Islet of Langerhans (tissue), 1 donor: ENCODE results near the gene VASP.
"Not testable (repeated sequence)": the region's sequence is repeated elsewhere in the genome, so short reads cannot be mapped to it uniquely, and the experiment has no call there.

ENCODE experiments used
- FAIRE-seq: peaks from one replicate; lab custom pipeline; 2011; peaks lifted over from hg19 to GRCh38; lab: Jason Lieb, UNC

Gene VASP

DNA sequence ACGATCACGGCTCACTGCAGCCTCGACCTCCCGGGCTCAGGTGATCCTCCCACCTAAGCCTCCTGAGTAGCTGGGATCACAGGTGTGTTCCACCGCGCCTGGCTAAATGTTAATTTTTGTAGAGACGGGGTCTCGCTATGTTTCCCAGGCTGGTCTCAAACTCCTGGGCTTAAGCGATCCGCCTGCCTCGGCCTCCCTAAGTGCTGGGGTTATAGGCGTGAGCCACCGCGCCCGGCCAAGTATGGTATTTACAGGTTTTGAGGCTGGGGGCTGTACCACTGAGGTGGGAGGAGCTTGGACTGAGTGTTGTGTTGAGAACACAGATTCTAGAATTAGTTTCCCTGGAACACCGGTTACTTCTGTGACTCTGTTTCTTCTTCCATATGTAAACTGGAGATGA is 9.5 kb upstream of the VASP start:
- no peak for FAIRE-seq

DNA sequence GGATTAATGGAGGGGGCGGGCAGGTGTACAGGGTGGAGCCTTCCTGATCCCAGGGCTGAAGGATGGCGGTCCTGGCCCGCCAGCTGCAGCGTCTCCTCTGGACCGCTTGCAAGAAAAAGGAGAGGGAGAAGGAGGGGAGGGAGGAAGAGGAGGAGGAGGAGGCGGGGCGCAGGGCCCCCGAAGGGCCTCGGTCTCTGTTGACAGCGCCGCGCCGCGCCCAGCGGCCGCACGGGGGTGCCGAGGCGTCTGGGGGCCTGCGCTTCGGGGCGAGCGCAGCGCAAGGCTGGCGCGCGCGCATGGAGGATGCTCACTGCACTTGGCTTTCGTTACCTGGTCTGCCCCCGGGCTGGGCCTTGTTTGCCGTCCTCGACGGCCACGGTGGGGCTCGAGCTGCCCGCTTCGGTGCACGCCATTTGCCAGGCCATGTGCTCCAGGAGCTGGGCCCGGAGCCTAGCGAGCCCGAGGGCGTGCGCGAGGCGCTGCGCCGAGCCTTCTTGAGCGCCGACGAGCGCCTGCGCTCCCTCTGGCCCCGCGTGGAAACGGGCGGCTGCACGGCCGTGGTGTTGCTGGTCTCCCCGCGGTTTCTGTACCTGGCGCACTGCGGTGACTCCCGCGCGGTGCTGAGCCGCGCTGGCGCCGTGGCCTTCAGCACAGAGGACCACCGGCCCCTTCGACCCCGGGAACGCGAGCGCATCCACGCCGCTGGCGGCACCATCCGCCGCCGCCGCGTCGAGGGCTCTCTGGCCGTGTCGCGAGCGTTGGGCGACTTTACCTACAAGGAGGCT is 8.7 kb upstream of the VASP start, which contains the start of gene PPM1N:
Gene PPM1N (plus strand): TSS at position 33 of the 785 bp plus-strand sequence. CDS start 30 bp downstream, at position 63.
- no peak for FAIRE-seq

DNA sequence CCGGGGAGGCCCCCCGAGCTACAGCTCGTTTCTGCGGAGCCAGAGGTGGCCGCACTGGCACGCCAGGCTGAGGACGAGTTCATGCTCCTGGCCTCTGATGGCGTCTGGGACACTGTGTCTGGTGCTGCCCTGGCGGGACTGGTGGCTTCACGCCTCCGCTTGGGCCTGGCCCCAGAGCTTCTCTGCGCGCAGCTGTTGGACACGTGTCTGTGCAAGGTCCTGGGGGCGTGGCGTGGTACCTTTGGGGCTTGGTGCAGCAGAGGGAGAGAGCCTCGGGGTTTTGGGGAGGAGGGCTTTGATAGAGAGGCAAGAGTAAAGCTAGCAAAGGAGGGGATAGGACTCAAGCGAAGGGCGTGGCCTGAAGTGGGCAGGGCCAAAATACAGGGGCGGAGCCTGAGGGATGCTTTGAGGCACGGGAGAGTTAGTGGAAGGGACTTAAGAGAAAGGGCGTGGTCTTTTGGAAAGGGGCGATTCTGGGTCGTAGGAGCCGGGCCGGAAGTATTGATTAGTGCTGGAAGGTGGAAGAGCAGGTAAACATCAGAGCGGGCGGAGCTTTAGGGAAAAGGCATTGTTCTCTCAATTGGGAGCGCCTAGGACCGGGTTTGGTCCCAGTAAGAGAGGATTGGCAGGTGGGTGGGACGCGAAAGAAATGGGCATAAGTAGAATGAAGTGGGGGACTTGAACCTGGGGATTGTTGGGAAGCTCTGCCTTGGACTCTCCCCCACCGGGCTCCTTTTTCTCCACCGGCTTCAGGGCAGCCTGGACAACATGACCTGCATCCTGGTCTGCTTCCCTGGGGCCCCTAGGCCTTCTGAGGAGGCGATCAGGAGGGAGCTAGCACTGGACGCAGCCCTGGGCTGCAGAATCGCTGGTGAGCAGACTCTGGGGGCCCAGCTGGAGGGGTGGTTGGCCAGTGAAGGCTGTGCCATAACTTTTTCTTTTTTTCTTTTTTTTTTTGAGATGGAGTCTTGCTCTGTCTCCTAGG is 7.8 kb upstream of the VASP start:
- FAIRE-seq, result no peak

DNA sequence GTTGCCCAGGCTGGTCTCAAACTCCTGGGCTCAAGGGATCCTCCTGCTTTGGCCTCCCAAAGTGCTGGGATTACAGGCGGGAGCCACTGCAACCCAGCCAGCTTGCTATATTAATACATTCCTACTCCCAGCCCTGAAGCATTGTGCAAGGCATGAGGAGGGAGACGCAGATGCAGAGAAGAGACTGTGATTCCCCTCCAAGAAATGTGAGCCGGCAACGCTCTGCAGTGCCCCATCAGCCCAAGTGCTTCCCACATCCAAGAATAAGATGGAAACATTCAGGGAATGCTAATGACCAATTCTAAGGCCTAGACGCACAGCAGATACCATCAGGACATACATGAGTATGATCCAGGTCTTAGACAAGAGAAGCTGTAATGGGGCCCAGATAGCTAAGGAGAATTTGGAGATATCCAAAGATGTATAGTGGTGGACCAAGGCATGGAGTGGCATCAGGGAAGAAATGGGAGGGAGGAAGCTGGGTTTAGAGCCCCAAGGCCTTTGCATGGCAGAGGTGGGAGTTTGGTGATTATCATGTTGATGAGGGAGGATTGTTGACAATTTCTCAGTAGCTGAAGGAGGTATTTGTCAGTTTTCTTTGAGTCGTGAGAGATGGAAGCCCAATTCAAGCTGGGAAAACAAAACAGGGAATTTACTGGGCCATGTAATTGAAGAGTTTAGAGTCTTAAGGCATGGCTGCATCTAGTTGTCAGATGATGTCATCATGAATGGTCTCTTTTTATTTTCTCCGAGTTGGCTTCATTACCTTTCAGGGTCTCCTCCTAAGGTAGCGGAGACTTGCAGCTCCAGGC is 6.2 kb upstream of the VASP start:
- no peak for FAIRE-seq

DNA sequence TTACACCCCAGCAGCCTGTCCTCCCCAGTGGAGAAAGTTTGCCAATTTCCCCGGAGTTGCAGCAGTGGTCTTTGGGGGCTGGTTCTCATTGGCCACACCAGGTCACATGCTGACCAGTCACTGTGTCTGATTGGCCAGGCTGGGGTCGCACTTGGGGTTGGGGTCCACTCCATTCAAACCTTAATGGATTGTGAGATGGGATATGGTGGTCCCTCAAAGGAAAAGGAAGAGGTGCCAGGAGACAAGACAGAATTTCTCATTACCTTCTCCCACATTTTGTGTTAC is 5.6 kb upstream of the VASP start:
- no peak for FAIRE-seq

DNA sequence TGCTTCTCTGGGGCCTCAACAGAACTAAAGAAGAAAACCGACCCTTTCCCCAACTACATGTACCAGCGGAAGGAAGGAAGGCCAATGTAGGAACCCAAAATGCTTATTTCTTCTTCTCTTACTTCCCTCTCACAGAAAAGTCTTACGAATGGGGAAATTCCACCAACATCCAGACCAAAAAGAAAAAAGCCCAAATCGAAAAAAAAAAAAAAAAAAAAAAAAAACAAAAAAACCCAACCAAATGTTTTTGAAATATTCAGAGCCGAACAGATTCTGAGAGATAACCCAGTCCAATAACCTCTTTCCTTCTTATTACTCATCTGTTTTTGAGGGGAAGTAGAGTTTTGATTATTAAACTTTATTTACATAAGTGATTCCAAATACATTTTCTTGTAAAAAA is 5.2 kb upstream of the VASP start:
- FAIRE-seq, result no peak

DNA sequence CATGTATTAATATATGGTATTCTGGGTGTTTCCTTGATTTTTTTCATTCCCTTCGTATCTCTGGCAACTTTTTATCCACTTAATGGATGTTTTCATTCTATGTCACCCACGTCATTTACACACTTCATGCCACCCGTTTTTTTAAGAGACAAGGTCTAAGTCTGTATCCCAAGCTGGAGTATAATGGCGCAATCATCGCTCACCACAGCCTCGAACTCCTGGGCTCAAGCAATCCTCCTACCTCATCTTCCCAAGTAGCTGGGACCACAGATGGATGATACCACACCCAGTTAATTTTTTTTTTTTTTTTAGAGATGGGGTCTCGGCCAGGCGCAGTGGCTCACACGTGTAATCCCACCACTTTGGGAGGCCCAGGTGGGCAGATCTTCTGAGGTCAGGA is 3.4 kb upstream of the VASP start:
- no peak for FAIRE-seq

DNA sequence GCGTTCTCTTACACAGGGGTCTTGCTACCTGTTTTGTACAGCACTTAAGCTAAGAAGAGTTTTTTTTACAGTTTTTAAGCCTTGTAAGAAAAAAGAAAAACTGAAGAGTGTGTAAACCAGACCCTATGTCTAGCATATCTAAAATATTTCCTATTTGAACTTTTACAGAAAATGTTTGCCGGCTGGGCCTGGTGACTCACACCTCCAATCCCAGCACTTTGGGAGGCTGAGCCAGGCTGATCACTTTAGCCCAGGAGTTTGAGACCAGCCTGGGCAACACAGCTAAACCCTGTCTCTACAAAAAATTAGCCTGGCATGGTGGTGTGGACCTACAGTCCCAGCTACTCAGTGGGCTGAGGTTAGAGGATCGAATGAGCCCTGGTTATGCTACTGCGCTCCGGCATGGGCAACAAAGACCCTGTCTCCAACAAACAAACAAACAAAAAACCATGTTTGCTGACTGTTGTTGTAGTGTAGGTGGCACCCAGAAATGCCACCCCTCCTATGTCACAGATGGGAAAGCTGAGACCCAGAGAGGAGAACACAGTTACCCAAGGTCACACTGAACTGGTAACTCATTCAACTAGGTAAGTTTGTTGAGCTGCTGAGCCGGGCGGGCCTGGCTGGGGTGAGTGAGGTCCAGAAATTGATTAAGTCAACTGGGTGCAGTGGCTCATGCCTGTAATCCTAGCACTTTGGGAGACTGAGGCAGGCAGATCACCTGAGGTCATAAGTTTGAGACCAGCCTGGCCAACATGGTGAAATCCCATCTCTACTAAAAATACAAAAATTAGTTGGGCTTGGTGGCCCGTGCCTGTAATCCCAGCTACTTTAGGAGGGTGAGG is 1.9 kb upstream of the VASP start:
- FAIRE-seq, result no peak

DNA sequence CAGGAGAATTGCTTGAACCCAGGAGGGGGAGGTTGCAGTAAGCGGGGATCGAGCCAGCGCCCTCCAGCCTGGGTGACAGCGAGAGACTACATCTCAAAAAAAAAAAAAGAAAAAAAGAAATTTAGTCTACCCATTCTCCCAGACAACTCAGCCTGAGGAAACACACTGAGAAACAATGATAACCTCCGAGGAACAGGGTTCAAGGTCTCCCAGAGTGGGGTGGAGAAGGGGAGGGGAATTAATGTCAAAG is 1.4 kb upstream of the VASP start:
- no peak for FAIRE-seq

DNA sequence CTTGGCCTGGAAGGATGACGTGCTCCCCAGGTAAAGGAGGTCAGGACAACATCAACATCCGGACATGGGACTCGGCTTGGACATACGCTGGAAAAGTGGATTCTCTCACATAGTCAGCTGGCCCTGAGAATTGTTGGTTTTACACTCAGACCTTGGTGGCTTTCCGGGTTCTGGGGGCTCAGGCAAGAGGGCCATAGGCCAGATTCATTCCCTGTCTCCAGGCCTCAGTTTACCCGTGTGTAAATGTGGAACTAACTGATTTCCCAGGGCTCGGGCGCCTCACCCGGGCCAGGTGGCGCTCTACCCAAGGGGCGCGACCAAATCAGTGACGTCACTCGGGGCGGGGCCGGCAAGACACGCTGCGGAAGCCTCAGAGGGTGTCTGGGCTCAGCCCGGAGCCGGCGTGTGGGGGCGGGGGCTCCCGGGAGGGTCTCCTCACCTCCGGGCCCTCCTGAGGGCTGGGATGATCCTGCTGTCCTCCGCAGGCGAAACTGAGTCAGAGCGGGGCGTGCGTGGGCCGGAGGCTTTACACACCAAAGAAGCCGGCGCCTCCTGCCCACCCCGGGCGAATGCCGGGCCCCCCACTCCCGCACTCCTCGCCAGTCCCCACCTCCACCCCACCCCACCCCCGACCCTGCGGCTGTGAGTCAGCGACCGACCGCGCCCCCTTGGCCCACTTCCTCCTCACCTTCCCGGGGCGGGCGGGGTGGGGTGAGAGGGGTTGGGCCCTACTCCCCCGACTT is 862 bp upstream of the VASP start:
- no peak for FAIRE-seq

DNA sequence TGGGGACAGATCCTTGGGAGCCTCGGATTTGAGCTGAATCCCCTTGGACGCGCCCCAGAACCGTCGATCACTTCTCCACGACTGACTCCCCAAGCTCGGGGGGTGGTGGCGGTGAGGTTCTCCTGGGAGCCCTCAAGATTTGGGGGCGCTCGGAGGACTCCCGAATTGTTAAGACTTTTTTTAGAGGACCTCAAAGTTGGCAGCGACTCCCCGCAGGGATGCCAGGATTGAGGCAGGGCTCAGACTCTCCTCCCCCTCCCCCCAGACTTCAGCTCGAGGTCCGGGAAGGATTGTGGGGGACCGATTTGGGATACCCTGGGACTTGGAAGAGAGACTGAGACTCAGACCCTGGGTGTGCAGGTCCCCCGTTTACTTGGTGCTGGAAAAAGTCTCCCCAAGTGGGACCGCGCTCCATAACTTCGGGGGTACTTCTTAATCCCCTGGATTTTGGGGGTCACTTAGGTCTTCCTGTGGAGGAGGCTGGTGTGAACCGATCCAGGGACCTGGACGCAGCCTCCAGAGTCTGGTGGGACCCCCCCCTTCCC is 665 bp downstream of the VASP start:
- FAIRE-seq, result no peak

DNA sequence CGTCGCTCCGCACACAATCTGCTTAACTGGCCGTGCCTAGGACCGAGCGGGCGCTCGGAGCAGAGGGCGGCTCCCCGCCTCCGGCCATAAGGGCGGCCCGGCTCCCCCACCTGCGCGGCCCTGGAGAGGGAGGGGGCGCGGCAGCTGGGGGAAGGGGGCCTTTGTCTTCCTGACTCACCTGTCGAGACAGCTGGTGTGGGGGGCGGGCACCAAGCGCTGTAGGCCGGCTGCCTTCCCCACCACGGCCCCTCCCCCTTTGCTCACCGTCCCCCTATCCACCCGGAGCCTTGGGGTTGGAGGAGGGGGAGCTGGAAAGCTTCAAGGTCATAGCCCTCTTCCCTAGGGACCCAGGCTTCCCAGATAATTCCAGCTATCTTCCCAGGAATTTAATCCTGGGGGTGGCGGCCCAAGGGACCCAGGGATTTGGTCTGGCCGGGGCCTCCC is 1.2 kb downstream of the VASP start:
- no peak for FAIRE-seq

DNA sequence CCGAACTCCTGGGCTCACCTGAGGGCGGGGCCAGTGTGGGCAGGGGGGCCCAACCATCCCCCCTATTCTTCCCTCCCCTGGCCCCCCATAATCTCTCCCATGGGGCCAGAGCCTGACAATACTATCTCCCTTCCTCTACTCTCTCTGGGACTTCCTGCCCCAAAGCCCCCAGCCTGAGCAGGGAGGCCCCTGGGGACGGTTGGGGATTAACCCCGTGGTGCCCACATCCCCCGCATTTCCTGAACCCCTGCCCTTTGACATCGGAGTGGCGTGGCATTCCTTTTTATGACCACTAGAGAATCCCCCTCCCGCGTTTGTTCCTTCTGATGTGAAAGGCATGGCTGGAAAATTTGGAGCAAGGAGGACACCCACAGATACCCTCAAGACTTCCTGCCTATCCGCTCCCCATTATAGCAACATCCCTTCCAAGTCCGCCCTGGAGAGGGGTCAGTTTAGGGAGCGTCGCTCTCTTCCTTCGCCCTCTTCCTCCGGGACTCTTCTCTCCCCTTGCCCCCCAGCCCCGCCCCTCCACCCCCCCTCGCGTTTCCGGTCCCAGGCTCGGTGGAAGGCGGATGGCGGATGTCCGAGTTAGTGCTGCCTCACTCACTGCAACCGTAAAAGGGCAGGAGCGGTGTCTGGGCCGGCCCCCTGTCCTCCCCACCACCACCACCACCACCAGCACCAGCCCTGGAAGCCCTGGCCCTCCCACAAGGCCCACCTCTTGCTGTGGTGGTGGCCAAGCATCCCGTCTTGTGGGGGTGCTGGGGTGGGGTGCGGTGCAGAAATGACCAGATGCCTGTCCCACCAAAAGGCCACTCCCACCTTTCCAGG is 1.8 kb downstream of the VASP start:
- no peak for FAIRE-seq

DNA sequence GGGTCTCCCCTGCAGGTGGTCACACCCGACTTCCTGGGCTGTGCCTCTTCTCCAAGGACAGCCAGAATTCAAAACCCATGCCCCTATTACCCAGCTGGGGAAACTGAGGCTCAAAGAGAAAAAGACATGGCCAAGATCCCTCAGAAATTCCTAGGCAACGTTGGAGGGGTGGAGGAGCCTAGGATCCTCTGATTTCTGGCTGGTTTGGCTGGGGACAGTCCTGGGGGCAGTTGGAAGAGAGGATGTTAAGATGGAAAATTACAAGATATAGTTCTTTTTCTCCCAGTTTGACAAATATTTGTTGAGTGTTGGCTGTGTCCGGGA is 2.4 kb downstream of the VASP start:
- FAIRE-seq, result no peak

DNA sequence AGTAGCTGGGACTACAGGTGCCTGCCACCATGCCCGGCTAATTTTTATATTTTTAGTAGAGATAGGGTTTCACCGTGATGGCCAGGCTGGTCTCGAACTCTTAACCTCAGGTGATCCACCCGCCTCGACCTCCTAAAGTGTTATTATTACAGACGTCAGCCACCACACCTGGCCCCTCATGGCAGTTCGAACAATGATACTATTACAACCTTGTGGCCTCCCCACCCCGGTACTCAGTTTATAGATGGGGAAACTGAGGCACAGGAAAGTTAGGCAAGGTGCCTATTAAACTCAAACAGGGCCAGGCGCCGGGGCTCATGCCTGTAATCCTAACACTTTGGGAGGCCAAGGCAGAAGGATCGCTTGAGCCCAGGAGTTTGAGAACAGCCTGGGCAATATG is 3.1 kb downstream of the VASP start:
- not testable (repeated sequence) for FAIRE-seq

DNA sequence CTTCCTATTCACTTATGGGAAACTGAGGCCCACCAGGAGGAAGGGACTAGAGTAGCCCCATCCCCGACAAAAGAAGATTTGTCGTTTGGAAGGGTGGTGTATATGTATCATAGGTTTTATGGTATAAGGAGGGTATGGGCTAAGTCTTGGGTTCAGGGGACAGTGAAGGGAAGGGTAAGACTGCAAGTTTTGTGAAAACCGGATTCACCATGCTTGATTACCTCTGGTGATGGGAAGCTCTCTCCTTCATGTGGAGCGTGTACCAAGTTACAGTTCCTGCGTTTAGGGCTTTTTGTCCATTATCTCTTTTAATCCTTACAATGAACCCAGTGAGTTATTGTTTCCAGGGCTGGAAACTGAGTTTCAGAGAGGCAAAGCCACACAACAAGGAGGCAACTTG is 3.8 kb downstream of the VASP start:
- no peak for FAIRE-seq

DNA sequence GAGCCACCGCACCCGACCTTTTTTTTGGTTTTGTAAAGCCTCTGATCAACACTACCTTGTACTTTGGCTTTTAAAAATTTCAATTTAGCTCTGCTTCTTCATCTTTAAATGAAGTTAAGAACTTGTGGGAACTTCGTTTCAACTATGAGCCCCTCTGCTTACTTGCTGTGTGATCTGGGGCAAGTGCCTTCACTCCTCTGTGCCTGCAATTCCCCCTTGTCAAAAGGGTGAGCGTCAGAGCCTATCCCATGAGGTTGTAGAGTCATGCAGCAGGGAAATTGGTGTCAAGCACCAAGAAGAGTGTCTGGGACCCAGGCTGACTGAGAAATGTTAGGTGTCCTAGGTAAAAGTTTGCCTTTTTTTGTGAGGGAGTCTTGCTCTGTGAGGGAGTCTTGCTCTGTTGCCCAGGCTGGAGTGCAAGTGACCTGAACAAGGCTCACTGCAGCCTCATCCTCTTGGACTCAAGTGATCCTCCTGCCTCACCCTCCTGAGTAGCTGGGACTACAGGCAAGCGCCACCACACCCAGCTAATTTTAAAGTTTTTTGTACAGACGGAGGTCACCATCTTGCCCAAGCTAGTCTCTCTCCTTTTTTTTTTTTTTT is 5.7 kb downstream of the VASP start:
- no peak for FAIRE-seq

DNA sequence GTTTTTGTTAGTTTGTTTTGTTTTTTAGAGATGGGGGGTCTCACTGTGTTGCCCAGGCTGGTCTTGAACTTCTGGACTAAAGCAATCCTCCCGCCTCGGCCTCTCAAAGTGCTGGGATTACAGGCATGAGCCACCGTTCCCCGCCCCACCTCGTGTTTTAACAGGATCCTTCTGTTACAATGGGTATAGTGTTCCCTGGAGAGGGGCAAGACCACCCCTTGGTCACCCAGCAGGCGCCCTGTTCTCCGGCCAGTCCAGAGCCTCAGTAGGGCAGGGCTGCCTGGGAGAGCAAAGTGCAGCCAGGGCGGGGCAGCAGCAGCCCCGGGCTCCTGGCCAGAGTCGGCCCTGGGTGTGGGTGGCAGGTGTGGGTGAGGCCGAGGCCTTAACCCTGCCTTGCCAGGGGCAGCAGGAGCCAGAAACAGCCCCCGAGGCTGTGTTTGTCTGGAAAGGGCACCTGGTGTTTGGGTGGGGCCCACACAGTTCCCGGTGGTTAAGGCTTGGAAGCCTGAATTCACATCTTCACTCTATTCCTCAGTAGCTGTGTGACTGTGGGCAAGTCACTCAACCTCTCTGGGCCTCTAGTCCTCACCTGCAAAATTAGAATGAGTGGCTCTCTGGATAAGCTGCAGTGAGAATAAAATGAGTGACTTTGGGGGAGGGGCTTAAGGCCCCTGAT is 7.2 kb downstream of the VASP start:
- FAIRE-seq, result no peak

DNA sequence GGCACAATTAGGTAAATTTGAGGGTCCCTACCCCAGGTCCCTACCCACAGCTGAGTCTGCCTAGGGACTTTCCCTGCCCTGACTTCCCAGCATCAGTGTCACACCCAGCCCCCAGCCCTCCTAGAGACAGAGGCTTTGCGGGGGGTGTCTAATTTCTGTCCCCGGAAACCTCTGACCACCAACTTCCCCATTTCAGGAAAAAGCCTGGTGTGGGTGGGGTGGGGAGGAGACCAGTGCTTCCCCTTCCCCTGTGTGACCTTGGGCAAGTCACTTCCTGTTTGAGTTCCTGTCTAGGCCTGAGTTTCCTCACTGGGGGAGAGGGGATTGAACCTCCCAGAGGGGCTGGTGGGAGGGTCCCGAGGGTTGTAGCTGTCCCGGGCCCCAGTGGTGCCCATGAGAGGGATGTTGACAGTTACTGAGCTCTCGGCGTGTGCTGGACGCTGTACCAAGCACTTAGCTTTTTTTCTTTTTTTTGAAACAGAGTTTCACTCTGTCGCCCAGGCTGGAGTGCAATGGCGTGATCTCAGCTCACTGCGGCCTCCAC is 7.9 kb downstream of the VASP start:
- FAIRE-seq, result no peak
